GM20431 (cell line): ENCODE results near the gene ADAMTS8.
"Not testable (repeated sequence)": the region's sequence is repeated elsewhere in the genome, so short reads cannot be mapped to it uniquely, and the experiment has no call there.

Experiments
- in situ Hi-C: fragments of 300-500 bp; cut with MseI, MboI; formaldehyde crosslinking; loops from one replicate; pipeline ENCODE4 v1.15.0; 2020; ENCODE audit warnings: low sequenced_read_pairs; ENCODE audit not compliant: unreplicated experiment

ADAMTS8 gene

GRCh38 chr11:130442737-130443136, 14.3 kb upstream of the ADAMTS8 start:
- in situ Hi-C loops = no loop called here

- in situ Hi-C loops = no loop called here
Observed at GRCh38 chr11:130441719-130442118, 13.3 kb upstream of the ADAMTS8 start.

GRCh38 chr11:130439876-130440275, 11.5 kb upstream of the ADAMTS8 start:
- in situ Hi-C loops = no loop called here

- in situ Hi-C loops = no loop called here
Observed at GRCh38 chr11:130439160-130439519, 10.7 kb upstream of the ADAMTS8 start.

- in situ Hi-C loops = not testable (repeated sequence)
Observed at GRCh38 chr11:130438401-130439159, 10.2 kb upstream of the ADAMTS8 start.

GRCh38 chr11:130437848-130438247, 9.4 kb upstream of the ADAMTS8 start:
- in situ Hi-C loops = no loop called here

GRCh38 chr11:130436171-130436570, 7.8 kb upstream of the ADAMTS8 start:
- in situ Hi-C loops = no loop called here

- in situ Hi-C loops = no loop called here
Observed at GRCh38 chr11:130435671-130436070, 7.3 kb upstream of the ADAMTS8 start.

- in situ Hi-C loops = no loop called here
Observed at GRCh38 chr11:130434521-130435223, 6.3 kb upstream of the ADAMTS8 start.

- in situ Hi-C loops = no loop called here
Observed at GRCh38 chr11:130433357-130433756, 4.9 kb upstream of the ADAMTS8 start.

GRCh38 chr11:130431801-130432200, 3.4 kb upstream of the ADAMTS8 start:
- in situ Hi-C loops = no loop called here

GRCh38 chr11:130431331-130431773, 2.9 kb upstream of the ADAMTS8 start:
- in situ Hi-C loops = no loop called here

GRCh38 chr11:130429983-130430382, 1.6 kb upstream of the ADAMTS8 start:
- in situ Hi-C loops = loop anchor here (10.0 kb wide), 1 partner anchor 435 kb away; no protein-coding TSS in a partner anchor

- in situ Hi-C loops = loop anchor here (10.0 kb wide), 1 partner anchor 436 kb away; no protein-coding TSS in a partner anchor
Observed at GRCh38 chr11:130429120-130429681, 792 bp upstream of the ADAMTS8 start.

GRCh38 chr11:130427581-130428315, 661 bp downstream of the ADAMTS8 start:
- in situ Hi-C loops = loop anchor here (10.0 kb wide), 1 partner anchor 437 kb away; no protein-coding TSS in a partner anchor

- in situ Hi-C loops = loop anchor here (10.0 kb wide), 1 partner anchor 438 kb away; no protein-coding TSS in a partner anchor
Observed at GRCh38 chr11:130426837-130427341, 1.5 kb downstream of the ADAMTS8 start.

GRCh38 chr11:130426223-130426836, 2.1 kb downstream of the ADAMTS8 start:
- in situ Hi-C loops = loop anchor here (10.0 kb wide), 1 partner anchor 438 kb away; no protein-coding TSS in a partner anchor

GRCh38 chr11:130425156-130425555, 3.3 kb downstream of the ADAMTS8 start:
- in situ Hi-C loops = loop anchor here (10.0 kb wide), 1 partner anchor 440 kb away; no protein-coding TSS in a partner anchor

GRCh38 chr11:130424613-130425140, 3.7 kb downstream of the ADAMTS8 start:
- in situ Hi-C loops = loop anchor here (10.0 to 25.0 kb wide), 2 partner anchors 212 to 440 kb away; no protein-coding TSS in a partner anchor
